Spleen (tissue), 7 donors: ENCODE results near the gene CCNB1IP1.

Experiments
- CTCF ChIP-seq, 11 experiments: fragments of 200-600 bp in 7 of 11; fragments of 450-650 bp in 4 of 11; sonication (generic) in 4 of 11; IDR thresholded peaks in 8 of 11; conservative IDR thresholded peaks in 3 of 11; 1 replicate in 7 of 11; 2 replicates in 4 of 11; pipeline versions ENCODE4 v1.4.0 to v1.8.0; 2016 to 2021; ENCODE audit warnings: antibody characterized with exemption in 11 of 11, inconsistent platforms in 4 of 11, mild to moderate bottlenecking in 1 of 11
- POLR2A ChIP-seq, 3 donors: fragments of 450-650 bp; IDR thresholded peaks; one replicate each; pipeline ENCODE4 v1.5.1; 2017; ENCODE audit warnings: antibody characterized with exemption in 3 of 3, mild to moderate bottlenecking in 1 of 3
- POLR2AphosphoS5 ChIP-seq, 3 donors: sonication (generic); formaldehyde crosslinking; IDR thresholded peaks; one replicate each; pipeline ENCODE4 v1.5.1; 2017; ENCODE audit warnings: antibody characterized with exemption in 3 of 3
- donor health status: DM: no; HTN: no; CAD: no; lungs with moderate emphysema.
- donor health status: DM: no; HTN: no; CAD: no.
- donor health status: DM: no; HTN: no; CAD: no.

GRCh38 chr14:20294636-20295035 lies 38.4 kb downstream of the CCNB1IP1 start:
- TF ChIP-seq CTCF (IDR thresholded peaks at IDR 0.05 in 8 of 11, conservative IDR thresholded peaks at IDR 0.05 in 3 of 11), result no peak
- no peak for TF ChIP-seq POLR2AphosphoS5 (IDR thresholded peaks at IDR 0.05)
- TF ChIP-seq POLR2A (IDR thresholded peaks at IDR 0.05), result no peak
